ENCODE measurements around the gene ZNF462. TPM values are rescaled to one million over a fixed set of nuclear protein-coding genes. Genes with fewer than 3 reads are reported as not detected.

ZNF462 gene
- total RNA-seq, 1 donor from 2014 or later: 25.9 TPM

- no peak for ATAC-seq
These were observed 153.4 kb downstream of the ZNF462 start for GRCh38 chr9:107016383-107016782.

- ATAC-seq: peak; percentile 49
These were observed 156.0 kb downstream of the ZNF462 start for GRCh38 chr9:107018861-107019545.

- peak; percentile 87 for ATAC-seq
These were observed 157.1 kb downstream of the ZNF462 start for GRCh38 chr9:107020040-107020530.

- ATAC-seq: no peak
These were observed 161.2 kb downstream of the ZNF462 start for GRCh38 chr9:107024193-107024592.

DNA sequence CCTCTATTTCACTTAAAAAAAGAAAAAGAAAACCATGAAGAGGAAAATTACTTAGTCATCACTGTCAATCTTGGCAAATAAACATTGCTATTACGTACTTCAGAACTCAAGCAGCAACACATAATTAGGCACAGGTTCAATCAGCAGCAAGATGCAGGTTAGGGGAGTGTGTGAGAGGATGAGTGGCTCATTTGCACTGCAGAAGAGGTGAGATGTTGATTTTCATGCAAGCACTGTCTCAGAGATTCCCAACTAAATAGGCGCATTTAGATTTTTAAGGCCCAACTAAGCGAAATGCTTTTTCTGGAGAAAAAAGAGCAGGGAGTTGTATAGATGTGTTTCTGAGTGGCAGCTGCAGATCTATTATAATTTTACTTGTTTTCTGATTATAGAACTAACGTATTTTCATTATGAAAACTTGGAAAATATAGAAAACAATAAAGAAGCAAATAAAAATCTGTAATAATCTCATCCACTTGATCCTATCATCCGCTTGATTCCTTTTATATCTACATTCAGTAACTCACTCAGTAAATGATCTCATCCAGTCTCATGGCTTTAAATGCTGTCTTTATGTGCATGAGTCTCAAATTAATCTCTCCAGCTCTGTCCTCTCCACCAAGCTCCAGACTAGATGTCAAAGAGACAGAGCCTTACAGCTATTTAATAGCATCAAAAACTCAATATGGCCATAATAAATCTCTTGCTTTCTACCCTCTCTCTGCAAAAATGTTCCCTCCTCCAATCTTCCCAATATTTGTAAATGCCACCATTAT is 162.5 kb downstream of the ZNF462 start:
- ATAC-seq: no peak

- ATAC-seq: no peak
These were observed 166.2 kb downstream of the ZNF462 start for GRCh38 chr9:107029146-107029545.

- no peak for ATAC-seq
These were observed 171.0 kb downstream of the ZNF462 start for GRCh38 chr9:107033966-107034365.

- ATAC-seq: no peak
These were observed 171.9 kb downstream of the ZNF462 start for GRCh38 chr9:107034831-107035230.

DNA sequence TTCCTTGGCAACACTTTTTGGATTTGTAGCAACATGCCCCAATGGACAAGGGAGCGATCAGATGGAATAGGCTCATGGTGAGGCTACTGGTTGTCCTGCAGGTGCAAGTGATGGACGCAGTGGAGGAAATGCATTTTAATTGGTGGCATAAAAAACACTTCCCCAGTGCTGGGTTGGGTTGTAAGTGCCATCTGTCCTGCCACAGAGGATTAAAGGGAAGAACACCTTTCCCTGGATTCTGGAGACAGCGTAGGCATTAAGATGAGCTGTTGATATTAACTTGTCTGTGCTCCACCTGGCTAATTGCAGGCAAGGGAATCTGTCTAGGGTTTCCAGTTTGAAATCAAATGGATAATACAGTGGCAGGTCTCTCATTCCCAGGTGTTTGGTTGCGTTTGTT is 173.4 kb downstream of the ZNF462 start:
- no peak for ATAC-seq

DNA sequence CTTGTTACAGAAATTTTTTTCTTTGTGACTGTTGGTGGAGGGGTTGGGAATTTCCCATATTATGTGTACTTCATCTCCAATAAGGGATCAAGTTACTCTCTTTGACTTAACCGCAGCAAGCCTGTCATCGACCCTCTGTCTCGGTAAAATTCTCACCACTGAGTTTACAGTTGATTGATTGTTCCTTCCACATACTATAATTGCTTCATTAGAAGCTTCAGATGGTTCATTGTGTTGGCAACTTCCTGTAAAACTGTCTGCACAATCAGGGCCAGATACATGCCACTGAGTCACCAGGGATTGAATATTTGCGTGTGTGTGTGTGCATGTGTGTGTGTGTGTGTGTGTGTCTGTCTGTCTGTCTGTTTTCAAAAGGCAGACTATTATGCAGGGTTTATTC is 176.6 kb downstream of the ZNF462 start:
- ATAC-seq: no peak

- ATAC-seq: no peak
These were observed 179.6 kb downstream of the ZNF462 start for GRCh38 chr9:107042606-107043005.

DNA sequence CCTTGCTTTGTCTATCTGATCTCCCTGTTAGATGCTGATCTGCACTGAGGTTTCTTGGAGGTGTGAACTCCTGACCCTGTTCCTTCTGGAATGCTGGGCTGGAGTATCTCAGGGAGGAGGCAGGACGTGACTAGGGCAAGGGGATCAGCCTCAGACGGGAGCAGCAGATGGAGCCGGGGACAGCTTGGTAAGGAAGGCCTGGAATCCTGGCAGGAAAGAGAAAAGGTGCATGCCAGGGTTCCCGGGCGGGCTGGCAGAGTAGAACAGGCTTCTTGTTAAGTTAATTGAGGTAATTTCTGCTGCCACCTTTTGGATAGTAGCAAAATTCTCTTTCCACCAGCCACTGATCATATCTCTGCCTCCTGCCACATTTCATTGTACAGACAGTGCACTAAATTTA is 180.9 kb downstream of the ZNF462 start:
- ATAC-seq: no peak

GRCh38 chr9:107044872-107045271 is 181.9 kb downstream of the ZNF462 start:
- ATAC-seq: no peak

GRCh38 chr9:107046692-107047091 is 183.7 kb downstream of the ZNF462 start:
- ATAC-seq: no peak

- no peak for ATAC-seq
These were observed 186.3 kb downstream of the ZNF462 start for GRCh38 chr9:107049046-107049802.

GRCh38 chr9:107049803-107050184 is 186.8 kb downstream of the ZNF462 start:
- no peak for ATAC-seq

DNA sequence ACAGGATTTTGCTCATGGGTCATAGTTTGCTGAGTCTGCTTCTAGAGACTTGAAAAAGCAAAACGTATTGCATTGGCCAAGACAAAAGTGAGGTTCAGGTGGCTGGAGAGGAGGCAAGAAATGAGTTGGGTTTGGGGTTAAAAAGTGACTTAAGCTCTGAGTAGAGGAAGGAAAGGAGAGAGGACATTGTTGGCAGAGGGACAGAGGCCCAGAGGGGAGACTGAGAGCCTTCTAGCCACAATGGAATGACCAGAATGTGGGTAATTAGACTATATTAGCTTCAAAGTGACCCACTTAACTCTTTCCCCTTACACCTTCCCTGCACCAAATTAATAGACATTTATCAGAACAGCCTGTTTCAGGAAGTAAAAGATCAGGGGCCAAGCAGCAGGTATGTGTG is 188.4 kb downstream of the ZNF462 start:
- no peak for ATAC-seq

- ATAC-seq: no peak
These were observed 191.2 kb downstream of the ZNF462 start for GRCh38 chr9:107054146-107054545.

GRCh38 chr9:107059220-107059619 is 196.3 kb downstream of the ZNF462 start:
- no peak for ATAC-seq

- no peak for ATAC-seq
These were observed 197.1 kb downstream of the ZNF462 start for GRCh38 chr9:107060062-107060461.
